Measurements from ENCODE around the gene NUMBL. TPM values are rescaled to one million over a fixed set of nuclear protein-coding genes. Genes with fewer than 3 reads are reported as not detected.

Gene NUMBL
- total and polyA plus RNA-seq, 9 of the 15 experiments (the other 6 are each of a cell fraction or from before 2014, with no cell fraction given) = 0.39 to 38.6 (median 6.6) TPM

DNA sequence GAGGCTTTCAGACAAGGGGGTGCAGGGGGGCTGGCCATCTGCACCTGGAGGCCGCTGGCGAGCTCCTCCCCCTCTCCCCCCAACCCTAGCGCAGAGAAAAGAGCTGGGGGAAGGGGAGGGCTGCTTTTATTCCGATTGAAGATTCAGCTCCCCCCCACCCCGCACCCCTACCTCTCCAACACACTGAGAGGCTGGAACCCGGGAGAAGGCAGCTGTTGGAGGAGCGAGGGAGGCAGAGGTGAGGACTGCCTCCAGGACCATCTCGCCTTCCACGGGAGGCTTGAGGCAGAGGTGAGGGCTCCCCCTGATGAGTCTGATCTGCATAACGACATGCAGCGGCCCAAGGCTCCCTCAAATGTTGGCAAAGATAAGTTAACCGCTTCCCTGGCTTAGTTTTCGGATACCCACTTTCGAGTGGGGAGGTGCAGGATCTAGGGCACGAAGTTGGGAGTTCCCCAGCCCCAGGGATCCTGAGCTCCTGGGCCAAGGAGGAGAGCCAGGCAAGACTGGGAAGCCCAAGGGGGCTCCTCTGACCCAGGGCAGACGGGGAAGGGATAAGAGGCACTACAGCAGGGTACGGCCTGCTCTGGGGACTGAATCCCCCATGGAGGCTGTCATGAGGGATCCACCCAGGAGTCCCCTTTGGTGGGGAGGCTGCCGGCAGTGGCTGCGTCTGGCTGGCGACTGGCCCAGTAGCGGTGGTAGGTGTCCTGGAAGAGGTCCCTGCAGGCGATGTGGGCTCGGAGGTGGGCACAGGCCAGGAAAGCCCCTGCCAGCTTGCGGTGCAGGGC, 1.2 kb upstream of the NUMBL start (continued):
- TF ChIP-seq, protein P1, sequence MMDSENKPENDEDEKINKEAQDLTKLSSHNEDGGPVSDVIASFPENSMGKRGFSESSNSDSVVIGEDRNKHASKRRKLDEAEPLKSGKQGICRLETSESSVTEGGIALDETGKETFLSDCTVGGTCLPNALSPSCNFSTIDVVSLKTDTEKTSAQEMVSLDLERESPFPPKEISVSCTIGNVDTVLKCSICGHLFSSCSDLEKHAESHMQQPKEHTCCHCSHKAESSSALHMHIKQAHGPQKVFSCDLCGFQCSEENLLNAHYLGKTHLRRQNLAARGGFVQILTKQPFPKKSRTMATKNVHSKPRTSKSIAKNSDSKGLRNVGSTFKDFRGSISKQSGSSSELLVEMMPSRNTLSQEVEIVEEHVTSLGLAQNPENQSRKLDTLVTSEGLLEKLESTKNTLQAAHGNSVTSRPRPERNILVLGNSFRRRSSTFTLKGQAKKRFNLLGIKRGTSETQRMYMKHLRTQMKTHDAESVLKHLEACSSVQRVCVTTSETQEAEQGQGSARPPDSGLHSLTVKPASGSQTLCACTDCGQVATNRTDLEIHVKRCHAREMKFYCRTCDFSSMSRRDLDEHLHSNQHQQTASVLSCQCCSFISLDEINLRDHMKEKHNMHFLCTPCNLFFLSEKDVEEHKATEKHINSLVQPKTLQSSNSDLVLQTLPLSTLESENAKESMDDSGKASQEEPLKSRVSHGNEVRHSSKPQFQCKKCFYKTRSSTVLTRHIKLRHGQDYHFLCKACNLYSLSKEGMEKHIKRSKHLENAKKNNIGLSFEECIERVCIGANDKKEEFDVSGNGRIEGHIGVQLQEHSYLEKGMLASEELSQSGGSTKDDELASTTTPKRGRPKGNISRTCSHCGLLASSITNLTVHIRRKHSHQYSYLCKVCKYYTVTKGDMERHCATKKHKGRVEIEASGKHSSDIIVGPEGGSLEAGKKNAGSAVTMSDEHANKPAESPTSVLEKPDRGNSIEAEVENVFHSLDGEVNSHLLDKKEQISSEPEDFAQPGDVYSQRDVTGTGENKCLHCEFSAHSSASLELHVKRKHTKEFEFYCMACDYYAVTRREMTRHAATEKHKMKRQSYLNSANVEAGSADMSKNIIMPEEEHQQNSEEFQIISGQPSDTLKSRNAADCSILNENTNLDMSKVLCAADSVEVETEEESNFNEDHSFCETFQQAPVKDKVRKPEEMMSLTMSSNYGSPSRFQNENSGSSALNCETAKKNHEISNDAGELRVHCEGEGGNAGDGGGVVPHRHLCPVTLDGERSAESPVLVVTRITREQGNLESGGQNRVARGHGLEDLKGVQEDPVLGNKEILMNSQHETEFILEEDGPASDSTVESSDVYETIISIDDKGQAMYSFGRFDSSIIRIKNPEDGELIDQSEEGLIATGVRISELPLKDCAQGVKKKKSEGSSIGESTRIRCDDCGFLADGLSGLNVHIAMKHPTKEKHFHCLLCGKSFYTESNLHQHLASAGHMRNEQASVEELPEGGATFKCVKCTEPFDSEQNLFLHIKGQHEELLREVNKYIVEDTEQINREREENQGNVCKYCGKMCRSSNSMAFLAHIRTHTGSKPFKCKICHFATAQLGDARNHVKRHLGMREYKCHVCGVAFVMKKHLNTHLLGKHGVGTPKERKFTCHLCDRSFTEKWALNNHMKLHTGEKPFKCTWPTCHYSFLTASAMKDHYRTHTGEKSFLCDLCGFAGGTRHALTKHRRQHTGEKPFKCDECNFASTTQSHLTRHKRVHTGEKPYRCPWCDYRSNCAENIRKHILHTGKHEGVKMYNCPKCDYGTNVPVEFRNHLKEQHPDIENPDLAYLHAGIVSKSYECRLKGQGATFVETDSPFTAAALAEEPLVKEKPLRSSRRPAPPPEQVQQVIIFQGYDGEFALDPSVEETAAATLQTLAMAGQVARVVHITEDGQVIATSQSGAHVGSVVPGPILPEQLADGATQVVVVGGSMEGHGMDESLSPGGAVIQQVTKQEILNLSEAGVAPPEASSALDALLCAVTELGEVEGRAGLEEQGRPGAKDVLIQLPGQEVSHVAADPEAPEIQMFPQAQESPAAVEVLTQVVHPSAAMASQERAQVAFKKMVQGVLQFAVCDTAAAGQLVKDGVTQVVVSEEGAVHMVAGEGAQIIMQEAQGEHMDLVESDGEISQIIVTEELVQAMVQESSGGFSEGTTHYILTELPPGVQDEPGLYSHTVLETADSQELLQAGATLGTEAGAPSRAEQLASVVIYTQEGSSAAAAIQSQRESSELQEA (IDR thresholded peaks at IDR 0.05; ENCODE audit: low read depth) = no peak
- no peak for TF ChIP-seq ZNF143 (CRISPR knock-in tag; IDR thresholded peaks at IDR 0.05)
- TF ChIP-seq, protein P2, sequence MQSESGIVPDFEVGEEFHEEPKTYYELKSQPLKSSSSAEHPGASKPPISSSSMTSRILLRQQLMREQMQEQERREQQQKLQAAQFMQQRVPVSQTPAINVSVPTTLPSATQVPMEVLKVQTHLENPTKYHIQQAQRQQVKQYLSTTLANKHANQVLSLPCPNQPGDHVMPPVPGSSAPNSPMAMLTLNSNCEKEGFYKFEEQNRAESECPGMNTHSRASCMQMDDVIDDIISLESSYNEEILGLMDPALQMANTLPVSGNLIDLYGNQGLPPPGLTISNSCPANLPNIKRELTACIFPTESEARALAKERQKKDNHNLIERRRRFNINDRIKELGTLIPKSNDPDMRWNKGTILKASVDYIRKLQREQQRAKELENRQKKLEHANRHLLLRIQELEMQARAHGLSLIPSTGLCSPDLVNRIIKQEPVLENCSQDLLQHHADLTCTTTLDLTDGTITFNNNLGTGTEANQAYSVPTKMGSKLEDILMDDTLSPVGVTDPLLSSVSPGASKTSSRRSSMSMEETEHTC (IDR thresholded peaks at IDR 0.05) = no peak
- TF ChIP-seq FOS (IDR thresholded peaks at IDR 0.05; ENCODE audit: extremely low read depth, insufficient read length) = no peak
- TF ChIP-seq FOSL1 (tag; conservative IDR thresholded peaks at IDR 0.05) = 0 out of 2 replicates have a peak, but pooled peaks have one; percentile 2
- TF ChIP-seq ETV1 (tag; conservative IDR thresholded peaks at IDR 0.05; ENCODE audit: low read depth) = no peak
- TF ChIP-seq, protein P3, sequence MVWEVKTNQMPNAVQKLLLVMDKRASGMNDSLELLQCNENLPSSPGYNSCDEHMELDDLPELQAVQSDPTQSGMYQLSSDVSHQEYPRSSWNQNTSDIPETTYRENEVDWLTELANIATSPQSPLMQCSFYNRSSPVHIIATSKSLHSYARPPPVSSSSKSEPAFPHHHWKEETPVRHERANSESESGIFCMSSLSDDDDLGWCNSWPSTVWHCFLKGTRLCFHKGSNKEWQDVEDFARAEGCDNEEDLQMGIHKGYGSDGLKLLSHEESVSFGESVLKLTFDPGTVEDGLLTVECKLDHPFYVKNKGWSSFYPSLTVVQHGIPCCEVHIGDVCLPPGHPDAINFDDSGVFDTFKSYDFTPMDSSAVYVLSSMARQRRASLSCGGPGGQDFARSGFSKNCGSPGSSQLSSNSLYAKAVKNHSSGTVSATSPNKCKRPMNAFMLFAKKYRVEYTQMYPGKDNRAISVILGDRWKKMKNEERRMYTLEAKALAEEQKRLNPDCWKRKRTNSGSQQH (CRISPR knock-in tag; IDR thresholded peaks at IDR 0.05) = no peak
- TF ChIP-seq ADNP (tag; IDR thresholded peaks at IDR 0.05) = no peak
- no peak for TF ChIP-seq NR2C1 (IDR thresholded peaks at IDR 0.05)
- no peak for TF ChIP-seq NR2C1 (tag; IDR thresholded peaks at IDR 0.05)

Data from K562 (cell line).